ENCODE results near the gene LAMP5.
A peak's percentile ranks its signal among the peaks of the same experiment; 100 is the strongest.

The LAMP5 gene

GRCh38 chr20:9507544-9508239, 6.7 kb upstream of the LAMP5 start:
- peak overlapping the region; percentile 18 for H3K4me3 ChIP-seq (ENCODE audit: insufficient read length, low read depth)

DNA sequence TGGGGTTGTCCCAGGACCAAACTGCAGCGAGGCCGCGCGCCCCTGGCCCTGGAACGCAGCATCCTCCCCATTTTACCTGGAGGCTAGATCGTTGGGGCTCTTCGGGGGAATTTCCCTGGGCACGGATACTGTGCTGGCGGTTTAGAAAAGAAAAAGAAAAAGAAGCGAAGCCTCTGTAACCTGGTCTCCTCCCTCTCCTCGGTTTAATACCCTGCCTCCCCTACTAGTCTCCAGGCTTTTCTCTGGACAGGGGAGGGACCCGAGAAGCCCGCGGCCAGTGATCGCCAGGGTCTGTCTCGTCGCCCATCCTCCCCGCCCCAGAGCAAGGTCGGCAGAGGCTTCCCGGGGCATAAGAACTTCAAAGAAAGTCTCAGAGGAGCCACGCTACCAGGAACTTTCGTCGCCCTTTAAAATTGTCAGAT, 6.1 kb upstream of the LAMP5 start:
- no peak for TF ChIP-seq ZNF274 (IDR thresholded peaks at IDR 0.05; ENCODE audit: low read depth, low read length)
- peak; percentile 5 for TF ChIP-seq SUZ12 (IDR thresholded peaks at IDR 0.05; ENCODE audit: extremely low read depth, insufficient read depth, insufficient read length)
- Histone ChIP-seq H3K4me3 (ENCODE audit: insufficient read length, low read depth) (peak overlapping the region; percentile 2), H3K27me3 (ENCODE audit: insufficient read depth, insufficient read length) (peaks cover 84% of the 10 kb centered on the region), H3K4me1 (ENCODE audit: insufficient read depth, insufficient read length) (no peaks in the 10 kb centered on the region), H3K9me3 (ENCODE audit: insufficient read depth, low read length) (no peaks in the 10 kb centered on the region), H3K9ac (ENCODE audit: insufficient read length, low read depth) (no peak overlapping the region), H3K36me3 (ENCODE audit: insufficient read depth, insufficient read length, low read length) (no peaks in the 10 kb centered on the region)
- DNase-seq (ENCODE audit: low read depth, low spot score) = no peak

More at GRCh38 chr20:9507544-9508239, 6.7 kb upstream of the LAMP5 start:
- no peaks in the 10 kb centered on the region for H3K4me1 ChIP-seq (ENCODE audit: insufficient read depth, insufficient read length)
- no peak for DNase-seq (ENCODE audit: low read depth, low spot score)
- no peaks in the 10 kb centered on the region for H3K36me3 ChIP-seq (ENCODE audit: insufficient read depth, insufficient read length, low read length)
- peaks cover 78% of the 10 kb centered on the region for H3K27me3 ChIP-seq (ENCODE audit: insufficient read depth, insufficient read length)
- H3K9me3 ChIP-seq (ENCODE audit: insufficient read depth, low read length) = no peaks in the 10 kb centered on the region
- TF ChIP-seq YY1 (IDR thresholded peaks at IDR 0.05; ENCODE audit: insufficient read depth, insufficient read length) (no peak), SUZ12 (IDR thresholded peaks at IDR 0.05; ENCODE audit: extremely low read depth, insufficient read depth, insufficient read length) (peak; percentile 35), ZNF274 (IDR thresholded peaks at IDR 0.05; ENCODE audit: low read depth, low read length) (no peak)
- no peak overlapping the region for H3K9ac ChIP-seq (ENCODE audit: insufficient read length, low read depth)

DNA sequence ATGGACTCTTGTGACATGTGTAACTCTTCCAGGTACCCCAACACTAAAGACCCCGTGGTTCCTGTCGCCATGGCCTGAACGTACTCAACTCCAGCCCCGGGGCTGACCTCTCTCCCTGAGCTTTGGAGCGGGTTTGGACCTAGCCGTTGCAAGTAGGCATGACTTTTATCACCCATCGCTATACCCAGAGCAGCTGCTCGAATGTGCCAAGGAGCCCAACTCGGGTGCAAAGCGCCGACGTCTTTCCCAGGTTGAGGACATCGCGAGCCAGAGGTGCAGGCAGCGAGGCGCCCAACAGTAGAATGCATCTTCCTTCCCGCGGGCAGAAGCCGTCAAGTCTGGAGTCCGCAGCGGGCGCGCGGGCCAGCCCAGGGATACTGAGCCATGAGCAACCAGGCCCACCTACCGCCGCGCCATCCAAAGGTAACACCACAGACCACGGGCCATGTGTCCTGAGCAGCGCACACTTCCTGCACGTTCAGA, 5.7 kb upstream of the LAMP5 start:
- H3K4me3 ChIP-seq (ENCODE audit: insufficient read length, low read depth) = peak overlapping the region; percentile 2
- no peak for DNase-seq (ENCODE audit: low read depth, low spot score)
- peak; percentile 36 for TF ChIP-seq SUZ12 (IDR thresholded peaks at IDR 0.05; ENCODE audit: extremely low read depth, insufficient read depth, insufficient read length)
- TF ChIP-seq YY1 (IDR thresholded peaks at IDR 0.05; ENCODE audit: insufficient read depth, insufficient read length) = no peak

GRCh38 chr20:9509246-9509645, 5.1 kb upstream of the LAMP5 start:
- H3K4me3 ChIP-seq (ENCODE audit: insufficient read length, low read depth) = no peak overlapping the region

More for the DNA sequence above, 5.7 kb upstream of the LAMP5 start:
- Histone ChIP-seq H3K4me1 (ENCODE audit: insufficient read depth, insufficient read length) (no peaks in the 10 kb centered on the region), H3K36me3 (ENCODE audit: insufficient read depth, insufficient read length, low read length) (no peaks in the 10 kb centered on the region), H3K9me3 (ENCODE audit: insufficient read depth, low read length) (no peaks in the 10 kb centered on the region), H3K27me3 (ENCODE audit: insufficient read depth, insufficient read length) (peaks cover 89% of the 10 kb centered on the region), H3K9ac (ENCODE audit: insufficient read length, low read depth) (no peak overlapping the region)

DNA sequence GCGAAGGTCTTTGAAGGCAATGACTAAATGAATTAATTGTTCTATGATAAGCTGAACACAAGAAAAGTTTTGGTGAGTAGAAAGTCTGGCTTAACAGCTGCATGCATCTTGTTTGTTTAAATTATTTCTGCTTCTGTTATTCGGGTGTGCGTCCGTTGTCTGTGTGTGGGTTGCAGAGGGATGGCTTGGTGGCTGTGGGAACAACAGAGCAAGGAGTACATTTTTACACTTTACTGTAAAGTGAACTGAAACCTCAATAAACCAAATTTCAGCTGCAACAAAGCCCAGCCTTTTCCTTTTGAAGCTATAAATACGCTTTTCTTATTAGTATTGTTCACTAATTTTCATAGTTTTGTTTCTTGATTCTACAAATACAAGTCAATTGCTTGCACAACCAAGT, 3.5 kb upstream of the LAMP5 start:
- TF ChIP-seq SUZ12 (IDR thresholded peaks at IDR 0.05; ENCODE audit: extremely low read depth, insufficient read depth, insufficient read length) = no peak
- no peak for TF ChIP-seq ZNF274 (IDR thresholded peaks at IDR 0.05; ENCODE audit: low read depth, low read length)
- TF ChIP-seq YY1 (IDR thresholded peaks at IDR 0.05; ENCODE audit: insufficient read depth, insufficient read length) = no peak
- no peak for DNase-seq (ENCODE audit: low read depth, low spot score)
- no peaks in the 10 kb centered on the region for H3K4me1 ChIP-seq (ENCODE audit: insufficient read depth, insufficient read length)
- H3K4me3 ChIP-seq (ENCODE audit: insufficient read length, low read depth) = no peak overlapping the region
- no peaks in the 10 kb centered on the region for H3K36me3 ChIP-seq (ENCODE audit: insufficient read depth, insufficient read length, low read length)
- H3K9ac ChIP-seq (ENCODE audit: insufficient read length, low read depth) = no peak overlapping the region
- no peaks in the 10 kb centered on the region for H3K9me3 ChIP-seq (ENCODE audit: insufficient read depth, low read length)
- H3K27me3 ChIP-seq (ENCODE audit: insufficient read depth, insufficient read length) = peaks cover 100% of the 10 kb centered on the region

More at GRCh38 chr20:9509246-9509645, 5.1 kb upstream of the LAMP5 start:
- Histone ChIP-seq H3K9ac (ENCODE audit: insufficient read length, low read depth) (no peak overlapping the region), H3K36me3 (ENCODE audit: insufficient read depth, insufficient read length, low read length) (no peaks in the 10 kb centered on the region), H3K27me3 (ENCODE audit: insufficient read depth, insufficient read length) (peaks cover 94% of the 10 kb centered on the region), H3K4me1 (ENCODE audit: insufficient read depth, insufficient read length) (no peaks in the 10 kb centered on the region), H3K9me3 (ENCODE audit: insufficient read depth, low read length) (no peaks in the 10 kb centered on the region)
- no peak for DNase-seq (ENCODE audit: low read depth, low spot score)
- TF ChIP-seq YY1 (IDR thresholded peaks at IDR 0.05; ENCODE audit: insufficient read depth, insufficient read length) (no peak), ZNF274 (IDR thresholded peaks at IDR 0.05; ENCODE audit: low read depth, low read length) (no peak), SUZ12 (IDR thresholded peaks at IDR 0.05; ENCODE audit: extremely low read depth, insufficient read depth, insufficient read length) (no peak)

DNA sequence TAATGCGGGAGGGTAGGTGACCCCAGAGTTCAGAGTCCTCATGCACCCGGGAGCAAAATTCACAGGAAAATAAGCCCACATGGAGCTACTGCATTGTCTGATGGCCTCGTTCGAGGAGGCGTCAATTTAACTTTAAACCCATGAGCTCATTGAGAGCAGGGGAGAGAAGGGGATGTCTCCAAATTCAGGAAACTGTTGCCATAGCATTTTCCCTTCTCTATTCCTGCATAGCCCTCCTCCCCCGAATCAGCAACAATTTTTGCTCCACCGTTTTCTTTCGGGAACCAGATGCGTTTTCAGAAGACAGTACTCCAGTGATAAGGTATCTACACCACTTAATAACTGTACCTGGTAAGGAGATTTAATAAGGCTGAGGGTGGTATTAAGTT, 324 bp upstream of the LAMP5 start:
- peaks cover 94% of the 10 kb centered on the region for H3K27me3 ChIP-seq (ENCODE audit: insufficient read depth, insufficient read length)

DNA sequence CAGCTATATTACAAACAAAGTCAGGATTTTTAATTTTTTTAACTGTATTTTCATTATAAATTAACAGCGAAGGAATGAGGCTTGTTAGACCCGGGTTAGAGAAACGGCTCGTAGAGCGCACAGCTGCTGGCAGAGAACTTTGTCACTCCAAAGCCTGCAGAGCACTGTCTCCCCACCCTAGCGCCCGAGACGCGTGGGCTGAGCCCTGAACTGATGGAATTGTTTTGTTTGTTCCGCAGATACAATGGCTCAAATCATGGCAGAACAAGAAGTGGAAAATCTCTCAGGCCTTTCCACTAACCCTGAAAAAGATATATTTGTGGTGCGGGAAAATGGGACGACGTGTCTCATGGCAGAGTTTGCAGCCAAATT, 810 bp downstream of the LAMP5 start:
- Histone ChIP-seq H3K27me3 (ENCODE audit: insufficient read depth, insufficient read length) (peaks cover 94% of the 10 kb centered on the region), H3K9me3 (ENCODE audit: insufficient read depth, low read length) (no peaks in the 10 kb centered on the region), H3K9ac (ENCODE audit: insufficient read length, low read depth) (peak overlapping the region; percentile 72), H3K4me3 (ENCODE audit: insufficient read length, low read depth) (peak overlapping the region; percentile 40), H3K4me1 (ENCODE audit: insufficient read depth, insufficient read length) (peaks cover 7% of the 10 kb centered on the region), H3K36me3 (ENCODE audit: insufficient read depth, insufficient read length, low read length) (no peaks in the 10 kb centered on the region)
- TF ChIP-seq YY1 (IDR thresholded peaks at IDR 0.05; ENCODE audit: insufficient read depth, insufficient read length) (no peak), ZNF274 (IDR thresholded peaks at IDR 0.05; ENCODE audit: low read depth, low read length) (no peak), SUZ12 (IDR thresholded peaks at IDR 0.05; ENCODE audit: extremely low read depth, insufficient read depth, insufficient read length) (no peak)
- DNase-seq (ENCODE audit: low read depth, low spot score) = no peak

More for the DNA sequence above, 324 bp upstream of the LAMP5 start:
- H3K9me3 ChIP-seq (ENCODE audit: insufficient read depth, low read length) = no peaks in the 10 kb centered on the region
- DNase-seq (ENCODE audit: low read depth, low spot score) = no peak
- H3K4me3 ChIP-seq (ENCODE audit: insufficient read length, low read depth) = peak overlapping the region; percentile 35
- no peaks in the 10 kb centered on the region for H3K36me3 ChIP-seq (ENCODE audit: insufficient read depth, insufficient read length, low read length)
- H3K9ac ChIP-seq (ENCODE audit: insufficient read length, low read depth) = no peak overlapping the region
- H3K4me1 ChIP-seq (ENCODE audit: insufficient read depth, insufficient read length) = peaks cover 7% of the 10 kb centered on the region
- TF ChIP-seq ZNF274 (IDR thresholded peaks at IDR 0.05; ENCODE audit: low read depth, low read length) (no peak), YY1 (IDR thresholded peaks at IDR 0.05; ENCODE audit: insufficient read depth, insufficient read length) (no peak), SUZ12 (IDR thresholded peaks at IDR 0.05; ENCODE audit: extremely low read depth, insufficient read depth, insufficient read length) (no peak)

Data from NT2/D1 (cell line).